H1 (cell line): ENCODE data around the gene NAAA. TPM values are rescaled to one million over a fixed set of nuclear protein-coding genes. Genes with fewer than 3 reads are reported as not detected.

ENCODE experiments used
- EGR1 ChIP-seq: IDR thresholded peaks from 2 replicates; pipeline ENCODE4 v1.6.1; 2011; ENCODE audit warnings: low read depth, low read length, borderline replicate concordance
- RFX5 ChIP-seq: IDR thresholded peaks from 2 replicates; pipeline ENCODE4 v1.6.1; 2011; ENCODE audit warnings: low read depth, low read length, improper control_type of control experiment, borderline replicate concordance
- SIN3A ChIP-seq, 2 experiments: IDR thresholded peaks in 1 of 2; conservative IDR thresholded peaks in 1 of 2; 2 replicates each; pipeline ENCODE4 v1.6.1; 2011 to 2012; ENCODE audit warnings: low read length in 2 of 2, improper control_type of control experiment in 1 of 2, low read depth in 1 of 2, mild to moderate bottlenecking in 1 of 2
- polyA plus RNA-seq, 7 experiments: library from polyadenylated mRNA; depleted of rRNA in 3 of 7; stranded (reverse) in 5 of 7; unstranded in 2 of 7; fragments of >200 nt in 5 of 7; fragments of 200-250 nt in 2 of 7; gene quantifications; 1 replicate in 5 of 7; 2 replicates in 1 of 7; 4 replicates in 1 of 7; pipeline versions ENCODE4 v1.2.1 to v1.2.3, GENCODE V29; 2011 to 2013; ENCODE audit warnings: missing spikeins in 2 of 7, mixed read lengths in 2 of 7
- total RNA-seq: library from RNA; stranded (reverse); fragmentation: NEBNext Ultra II Directional; extraction: Animal tissue kit (Norgen Biotek cat#: 25700); gene quantifications from 2 replicates; pipeline ENCODE4 v1.2.1, GENCODE V29; 2021

Gene NAAA
- total and polyA plus RNA-seq, 2 of the 8 experiments (the other 6 are each of a cell fraction or from before 2014, with no cell fraction given), result 9.4 to 12.5 TPM

DNA sequence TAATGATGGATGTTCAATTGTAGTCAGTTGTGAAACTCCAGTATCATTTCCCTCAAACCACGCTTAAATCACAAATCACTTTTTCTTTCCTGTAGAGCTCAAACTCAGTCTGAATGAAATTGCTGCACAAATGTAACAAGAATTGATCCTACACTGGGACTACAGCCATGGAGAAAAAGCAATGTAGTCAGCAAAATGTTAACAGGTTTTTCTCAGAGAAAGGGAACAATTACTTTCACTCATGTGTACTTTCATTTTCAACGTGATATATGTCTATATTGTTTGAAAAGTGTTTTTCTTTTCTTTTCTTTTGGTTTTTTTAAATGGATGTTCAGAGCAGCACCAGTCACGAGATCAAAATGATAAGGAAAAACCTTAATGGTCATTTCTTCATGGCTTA, 27.3 kb upstream of the NAAA start (continued):
- no peak for TF ChIP-seq EGR1
- no peak for TF ChIP-seq SIN3A (conservative IDR thresholded peaks at IDR 0.05 in 1 of 2, IDR thresholded peaks at IDR 0.05 in 1 of 2; ENCODE audit: low read depth in 1 of 2, low read length in 2 of 2)
- no peak for TF ChIP-seq RFX5
